Fibroblast of peridontal ligament (primary cell): ENCODE results near the gene B3GALNT2.

Experiments used
- DNase-seq: peaks from one replicate; pipeline ENCODE4 v3.0.0-alpha.2; 2010; ENCODE audit errors: extremely low read depth

The B3GALNT2 gene

DNA sequence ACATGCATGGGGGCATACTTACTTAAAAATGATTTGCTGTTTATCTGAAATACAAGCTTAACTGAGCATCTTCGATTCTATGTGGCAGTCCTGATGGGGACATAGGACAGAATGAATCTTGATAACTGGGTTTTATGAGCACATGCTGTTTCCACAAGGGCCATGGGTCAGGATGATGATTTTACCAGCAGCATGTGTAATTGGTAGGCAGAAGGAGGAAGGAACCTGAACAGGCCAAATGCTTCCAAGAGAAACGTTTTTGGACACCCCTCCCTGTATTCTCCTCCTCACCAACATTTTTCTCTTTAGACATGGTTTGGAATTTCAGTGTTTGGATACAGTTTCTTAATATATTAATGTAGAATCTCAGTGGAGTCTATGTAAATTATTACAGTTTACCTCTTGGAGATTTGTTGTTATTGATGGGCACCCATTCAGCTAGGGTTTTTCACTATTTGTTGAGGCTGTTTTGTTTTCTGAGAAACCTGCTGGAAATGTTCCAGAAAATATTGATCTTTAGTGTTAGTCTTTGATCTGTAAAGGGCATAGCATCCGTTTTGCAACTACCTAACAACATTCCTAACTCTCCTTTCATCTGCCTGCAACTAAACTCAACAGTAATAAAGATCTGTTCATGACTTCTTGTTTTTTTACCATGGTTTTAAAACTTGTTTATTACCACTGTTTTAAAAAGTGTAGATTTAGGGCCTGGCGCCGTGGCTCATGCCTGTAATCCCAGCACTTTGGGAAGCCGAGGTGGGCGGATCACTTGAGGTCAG is 95.0 kb downstream of the B3GALNT2 start:
- DNase-seq, result no peak

DNA sequence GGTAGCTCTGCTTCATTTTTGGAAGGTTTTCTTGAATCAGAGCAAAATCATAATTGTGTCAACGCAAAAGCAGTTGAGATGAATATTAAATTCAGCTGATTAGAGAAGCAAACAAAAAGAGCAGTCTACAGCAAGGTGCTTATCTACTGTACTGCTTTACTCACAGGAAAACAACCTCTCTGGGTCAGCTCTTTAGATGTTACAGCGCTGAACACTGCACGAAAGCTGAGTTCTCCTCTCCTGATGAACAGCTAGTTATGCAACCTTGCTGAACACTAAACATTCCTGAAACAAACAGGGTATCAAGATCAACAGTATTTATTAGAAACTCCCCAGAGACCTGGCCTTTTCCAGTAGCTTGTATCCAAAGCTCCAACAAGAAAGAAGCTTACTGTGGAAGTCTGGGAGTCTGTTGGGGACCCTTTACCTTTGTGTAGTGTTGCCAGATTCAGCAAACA is 95.7 kb downstream of the B3GALNT2 start:
- DNase-seq, result no peak

DNA sequence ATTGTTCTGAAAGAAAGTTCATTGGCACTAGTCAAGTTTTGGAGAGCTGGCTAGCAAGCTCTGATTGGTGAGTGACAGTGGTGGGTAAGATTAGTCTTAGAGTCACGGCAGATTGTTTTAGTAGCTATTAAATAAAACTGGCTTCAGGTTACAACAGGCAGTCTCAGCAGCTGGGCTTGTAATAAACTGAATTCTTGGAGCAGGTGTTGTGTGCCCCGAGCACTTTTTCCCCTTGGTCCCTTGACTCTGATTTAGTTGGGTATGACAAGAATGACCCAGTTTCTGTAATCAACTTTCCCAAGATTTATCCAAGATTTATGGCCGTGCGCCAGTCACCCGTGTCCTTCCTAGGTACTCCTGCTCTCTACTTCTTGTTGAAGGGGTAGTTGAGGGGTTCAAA is 96.8 kb downstream of the B3GALNT2 start:
- no peak for DNase-seq

DNA sequence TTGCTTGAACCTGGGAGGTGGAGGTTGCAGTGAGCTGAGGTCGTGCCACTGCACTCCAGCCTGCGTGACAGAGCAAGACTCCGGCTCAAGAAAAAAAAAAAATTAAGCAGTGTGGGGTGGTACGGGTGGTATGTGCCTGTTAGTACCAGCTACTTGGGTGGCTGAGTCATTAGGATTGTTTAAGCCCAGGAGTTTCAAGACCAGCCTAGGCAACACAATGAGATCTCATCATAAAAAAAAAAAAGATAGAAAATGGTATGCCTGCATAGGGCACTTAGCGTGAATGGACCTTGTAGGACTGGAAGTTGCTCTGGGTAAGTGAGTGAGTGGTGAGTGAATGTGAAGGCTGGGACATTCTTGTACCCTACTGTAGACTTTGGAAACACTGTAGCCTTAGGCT is 100.1 kb downstream of the B3GALNT2 start:
- no peak for DNase-seq

DNA sequence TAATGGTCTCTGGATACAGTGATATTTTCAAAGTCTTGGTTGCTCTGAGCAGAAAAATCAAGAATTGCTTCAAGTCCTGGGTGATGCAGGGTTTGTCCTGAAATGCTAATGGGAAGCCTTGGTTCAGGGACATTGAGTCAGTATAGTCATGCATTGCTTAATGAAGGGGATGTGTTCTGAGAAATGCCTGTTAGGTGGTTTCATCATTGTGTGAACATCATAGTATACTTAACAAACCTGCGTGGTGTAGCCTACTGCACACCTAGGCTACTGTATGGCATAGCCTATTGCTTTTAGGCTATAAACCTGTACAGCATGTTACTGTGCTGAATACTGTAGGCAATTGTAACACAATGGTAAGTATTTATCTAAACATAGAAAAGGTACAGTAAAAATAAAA is 100.7 kb downstream of the B3GALNT2 start:
- no peak for DNase-seq

DNA sequence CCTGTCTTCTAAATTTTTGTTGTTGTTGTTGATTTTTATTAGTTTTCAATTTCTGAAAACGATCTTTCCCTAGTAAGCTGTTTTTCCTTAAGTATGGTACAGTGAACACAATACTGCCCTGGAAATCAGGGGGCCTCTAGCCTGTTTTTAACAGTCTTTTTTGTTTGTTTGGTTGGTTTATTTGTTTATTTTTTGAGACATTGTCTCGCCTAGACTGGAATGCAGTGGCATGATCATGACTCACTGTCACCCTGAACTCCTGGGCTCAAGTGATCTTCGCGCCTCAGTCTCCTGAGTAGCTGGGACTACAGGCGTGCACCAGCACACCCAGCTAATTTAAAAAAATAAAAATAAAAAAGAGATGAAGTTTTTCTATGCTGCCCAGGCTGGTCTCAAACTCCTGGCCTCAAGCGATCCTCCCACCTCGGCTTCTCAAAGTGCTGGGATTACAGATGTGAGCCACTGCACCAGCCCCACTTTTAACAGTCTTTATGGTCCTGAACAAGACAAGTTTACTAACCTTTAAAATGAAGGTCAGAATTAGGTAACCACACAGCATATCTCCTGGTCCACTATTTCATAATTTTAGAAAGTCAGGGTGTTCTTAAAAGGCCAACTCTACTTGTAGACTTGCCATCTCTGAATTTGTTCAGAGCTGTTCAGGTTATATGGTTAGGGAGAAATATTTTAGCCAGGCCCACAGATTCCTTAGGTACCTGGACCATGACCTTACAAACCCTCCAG is 101.6 kb downstream of the B3GALNT2 start:
- no peak for DNase-seq

DNA sequence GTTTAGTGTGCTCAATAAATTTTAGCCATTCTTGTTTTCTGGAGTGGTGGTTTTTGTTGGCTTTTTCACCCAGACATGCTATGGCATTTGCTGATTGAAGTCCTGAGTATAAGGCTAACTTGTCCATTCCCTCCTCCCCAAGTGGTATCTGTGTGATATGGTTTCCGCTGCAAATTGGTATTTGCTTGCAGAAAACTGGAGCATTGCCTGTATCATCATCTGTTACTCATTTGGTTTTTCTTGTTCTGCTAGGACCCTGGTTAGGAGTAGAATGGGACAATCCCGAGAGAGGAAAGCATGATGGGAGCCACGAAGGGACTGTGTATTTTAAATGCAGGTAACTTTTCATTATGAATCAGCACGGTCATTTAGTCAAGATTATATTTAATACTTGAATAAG is 103.0 kb downstream of the B3GALNT2 start:
- peak; percentile 86 for DNase-seq
